ENCODE measurements around the gene SNX32.

Gene SNX32

GRCh38 chr11:65851083-65851579 lies 17.4 kb downstream of the SNX32 start:
- Histone ChIP-seq H3K4me3 (ENCODE audit: insufficient read depth in 1 of 2, low read depth in 1 of 2, low read length in 2 of 2) (no peak overlapping the region), H3K4ac (ENCODE audit: low read depth in 1 of 2, low read length in 2 of 2) (no peak overlapping the region), H3K4me2 (ENCODE audit: low read length, poor library complexity, severe bottlenecking) (no peak overlapping the region), H3K9me3 (ENCODE audit: control insufficient read depth, low read length) (peaks cover 5% of the 10 kb centered on the region), H2AFZ (ENCODE audit: low read depth, low read length) (no peak overlapping the region), H3K9ac (ENCODE audit: low read length) (no peak overlapping the region), H3K18ac (ENCODE audit: low read depth in 1 of 2, low read length in 2 of 2) (no peak overlapping the region), H3K4me1 (ENCODE audit: control insufficient read depth, insufficient read depth, low read depth, low read length) (peaks cover 28% of the 10 kb centered on the region), H4K91ac (ENCODE audit: low read length) (no peak overlapping the region), H3K14ac (ENCODE audit: low read length in 2 of 2) (no peak overlapping the region), H2AK5ac (ENCODE audit: low read length, severe bottlenecking) (no peak overlapping the region), H3K79me1 (replicated peaks; ENCODE audit: low read length, poor library complexity, severe bottlenecking) (peaks cover 5% of the 10 kb centered on the region), H2BK120ac (ENCODE audit: low read depth, low read length) (no peak overlapping the region), H4K8ac (ENCODE audit: low read length) (peak overlapping the region; percentile 39), H2BK5ac (ENCODE audit: low read depth, low read length, poor library complexity, severe bottlenecking) (no peak overlapping the region), H3K36me3 (ENCODE audit: control insufficient read depth in 1 of 2, insufficient read depth in 2 of 2, low read depth in 1 of 2, low read length in 2 of 2) (peaks cover 54 to 62% of the 10 kb centered on the region in 2 experiments), H2BK15ac (ENCODE audit: low read depth, poor library complexity, severe bottlenecking) (no peak overlapping the region), H3K27ac (ENCODE audit: low read length, poor library complexity, severe bottlenecking) (no peak overlapping the region), H3K23ac (ENCODE audit: low read length in 2 of 2) (no peak overlapping the region), H2BK12ac (ENCODE audit: low read length in 2 of 2) (no peak overlapping the region), H3K27me3 (ENCODE audit: control insufficient read depth in 1 of 2, insufficient read depth in 1 of 2, low read length in 2 of 2) (no peaks in the 10 kb centered on the region)
- peak; percentile 33 for DNase-seq
- 96% methylated on average over 13 of the region's 14 CpGs for WGBS

DNA sequence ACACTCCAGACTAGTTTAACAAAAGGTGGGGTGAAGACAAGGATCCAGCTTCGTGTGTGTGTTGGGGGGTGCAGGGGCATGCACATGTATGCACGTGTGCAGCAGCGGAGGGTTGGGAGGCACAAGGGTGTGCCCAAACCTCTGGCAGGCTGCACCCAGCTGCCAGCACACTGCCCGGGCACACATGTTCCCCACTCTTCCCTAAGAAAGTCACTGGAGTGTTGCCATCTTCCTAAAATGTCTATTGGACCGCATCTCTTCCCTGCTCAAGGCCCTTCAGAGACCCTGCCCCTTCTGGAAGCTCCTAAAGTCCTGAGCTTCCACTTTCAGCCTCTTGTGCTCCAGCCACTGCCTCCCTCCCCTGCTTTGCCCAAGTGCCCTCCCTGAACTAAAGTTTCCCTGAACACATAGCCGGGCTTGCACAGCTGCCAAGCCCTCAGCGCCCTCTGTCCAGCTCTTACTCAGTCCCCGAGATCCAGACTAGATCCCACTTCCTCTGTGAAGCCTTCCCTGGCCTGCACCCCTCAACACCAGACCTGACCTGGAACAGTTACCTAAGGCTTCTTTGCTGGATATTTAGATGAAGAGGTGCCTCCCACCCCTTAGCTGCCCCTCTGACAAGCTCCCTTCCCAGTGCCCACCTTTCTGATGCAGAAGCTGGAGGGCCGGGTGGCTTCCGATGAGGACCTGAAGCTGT lies 18.2 kb downstream of the SNX32 start:
- Histone ChIP-seq H2BK120ac (ENCODE audit: low read depth, low read length) (no peak overlapping the region), H2AFZ (ENCODE audit: low read depth, low read length) (no peak overlapping the region), H3K18ac (ENCODE audit: low read depth in 1 of 2, low read length in 2 of 2) (no peak overlapping the region), H4K8ac (ENCODE audit: low read length) (peak overlapping the region; percentile 39), H3K4ac (ENCODE audit: low read depth in 1 of 2, low read length in 2 of 2) (no peak overlapping the region), H3K4me1 (ENCODE audit: control insufficient read depth, insufficient read depth, low read depth, low read length) (peaks cover 29% of the 10 kb centered on the region), H2AK5ac (ENCODE audit: low read length, severe bottlenecking) (no peak overlapping the region), H2BK5ac (ENCODE audit: low read depth, low read length, poor library complexity, severe bottlenecking) (no peak overlapping the region), H3K79me1 (replicated peaks; ENCODE audit: low read length, poor library complexity, severe bottlenecking) (peaks cover 5% of the 10 kb centered on the region), H3K36me3 (ENCODE audit: control insufficient read depth in 1 of 2, insufficient read depth in 2 of 2, low read depth in 1 of 2, low read length in 2 of 2) (peaks cover 57 to 63% of the 10 kb centered on the region in 2 experiments), H3K27ac (ENCODE audit: low read length, poor library complexity, severe bottlenecking) (no peak overlapping the region), H3K4me2 (ENCODE audit: low read length, poor library complexity, severe bottlenecking) (no peak overlapping the region), H3K14ac (ENCODE audit: low read length in 2 of 2) (no peak overlapping the region), H3K27me3 (ENCODE audit: control insufficient read depth in 1 of 2, insufficient read depth in 1 of 2, low read length in 2 of 2) (no peaks in the 10 kb centered on the region), H4K91ac (ENCODE audit: low read length) (no peak overlapping the region), H2BK15ac (ENCODE audit: low read depth, poor library complexity, severe bottlenecking) (no peak overlapping the region), H3K23ac (ENCODE audit: low read length in 2 of 2) (no peak overlapping the region), H3K9ac (ENCODE audit: low read length) (no peak overlapping the region), H3K4me3 (ENCODE audit: insufficient read depth in 1 of 2, low read depth in 1 of 2, low read length in 2 of 2) (no peak overlapping the region), H3K9me3 (ENCODE audit: control insufficient read depth, low read length) (peaks cover 5% of the 10 kb centered on the region), H2BK12ac (ENCODE audit: low read length in 2 of 2) (peak overlapping the region in 1 of 2 experiments; percentile 11)
- 94% methylated on average over 10 of the region's 10 CpGs for WGBS
- DNase-seq = no peak

- no peak overlapping the region for H3K18ac ChIP-seq (ENCODE audit: low read depth in 1 of 2, low read length in 2 of 2)
- H2BK120ac ChIP-seq (ENCODE audit: low read depth, low read length) = no peak overlapping the region
- peaks cover 29% of the 10 kb centered on the region for H3K4me1 ChIP-seq (ENCODE audit: control insufficient read depth, insufficient read depth, low read depth, low read length)
- H3K27ac ChIP-seq (ENCODE audit: low read length, poor library complexity, severe bottlenecking) = no peak overlapping the region
- H3K23ac ChIP-seq (ENCODE audit: low read length in 2 of 2) = no peak overlapping the region
- no peaks in the 10 kb centered on the region for H3K27me3 ChIP-seq (ENCODE audit: control insufficient read depth in 1 of 2, insufficient read depth in 1 of 2, low read length in 2 of 2)
- H3K79me1 ChIP-seq (replicated peaks; ENCODE audit: low read length, poor library complexity, severe bottlenecking) = peaks cover 5% of the 10 kb centered on the region
- H3K4me3 ChIP-seq (ENCODE audit: insufficient read depth in 1 of 2, low read depth in 1 of 2, low read length in 2 of 2) = no peak overlapping the region
- peak overlapping the region in 1 of 2 experiments; percentile 11 for H2BK12ac ChIP-seq (ENCODE audit: low read length in 2 of 2)
- H2AK5ac ChIP-seq (ENCODE audit: low read length, severe bottlenecking) = no peak overlapping the region
- no peak overlapping the region for H4K8ac ChIP-seq (ENCODE audit: low read length)
- 99% methylated on average over 33 of the region's 33 CpGs for WGBS
- no peak overlapping the region for H3K4ac ChIP-seq (ENCODE audit: low read depth in 1 of 2, low read length in 2 of 2)
- no peak overlapping the region for H4K91ac ChIP-seq (ENCODE audit: low read length)
- no peak overlapping the region for H3K14ac ChIP-seq (ENCODE audit: low read length in 2 of 2)
- DNase-seq = no peak
- H2BK5ac ChIP-seq (ENCODE audit: low read depth, low read length, poor library complexity, severe bottlenecking) = no peak overlapping the region
- no peak overlapping the region for H3K4me2 ChIP-seq (ENCODE audit: low read length, poor library complexity, severe bottlenecking)
- H3K9ac ChIP-seq (ENCODE audit: low read length) = peak overlapping the region; percentile 94
- no peak overlapping the region for H2AFZ ChIP-seq (ENCODE audit: low read depth, low read length)
- H2BK15ac ChIP-seq (ENCODE audit: low read depth, poor library complexity, severe bottlenecking) = no peak overlapping the region
- peaks cover 5% of the 10 kb centered on the region for H3K9me3 ChIP-seq (ENCODE audit: control insufficient read depth, low read length)
- peaks cover 57 to 63% of the 10 kb centered on the region in 2 experiments for H3K36me3 ChIP-seq (ENCODE audit: control insufficient read depth in 1 of 2, insufficient read depth in 2 of 2, low read depth in 1 of 2, low read length in 2 of 2)
These were observed 18.9 kb downstream of the SNX32 start for GRCh38 chr11:65852508-65853245.

GRCh38 chr11:65853246-65853979 lies 19.6 kb downstream of the SNX32 start:
- H3K9me3 ChIP-seq (ENCODE audit: control insufficient read depth, low read length) = peaks cover 5% of the 10 kb centered on the region
- no peak overlapping the region for H2BK5ac ChIP-seq (ENCODE audit: low read depth, low read length, poor library complexity, severe bottlenecking)
- peak overlapping the region; percentile 94 for H3K9ac ChIP-seq (ENCODE audit: low read length)
- no peak overlapping the region for H2BK15ac ChIP-seq (ENCODE audit: low read depth, poor library complexity, severe bottlenecking)
- H3K4me3 ChIP-seq (ENCODE audit: insufficient read depth in 1 of 2, low read depth in 1 of 2, low read length in 2 of 2) = no peak overlapping the region
- no peak for DNase-seq
- H2BK120ac ChIP-seq (ENCODE audit: low read depth, low read length) = no peak overlapping the region
- H4K91ac ChIP-seq (ENCODE audit: low read length) = no peak overlapping the region
- H2AK5ac ChIP-seq (ENCODE audit: low read length, severe bottlenecking) = no peak overlapping the region
- H3K4ac ChIP-seq (ENCODE audit: low read depth in 1 of 2, low read length in 2 of 2) = no peak overlapping the region
- no peak overlapping the region for H3K18ac ChIP-seq (ENCODE audit: low read depth in 1 of 2, low read length in 2 of 2)
- H3K4me2 ChIP-seq (ENCODE audit: low read length, poor library complexity, severe bottlenecking) = no peak overlapping the region
- H2BK12ac ChIP-seq (ENCODE audit: low read length in 2 of 2) = no peak overlapping the region
- H2AFZ ChIP-seq (ENCODE audit: low read depth, low read length) = no peak overlapping the region
- no peak overlapping the region for H3K27ac ChIP-seq (ENCODE audit: low read length, poor library complexity, severe bottlenecking)
- no peak overlapping the region for H3K14ac ChIP-seq (ENCODE audit: low read length in 2 of 2)
- peaks cover 57 to 63% of the 10 kb centered on the region in 2 experiments for H3K36me3 ChIP-seq (ENCODE audit: control insufficient read depth in 1 of 2, insufficient read depth in 2 of 2, low read depth in 1 of 2, low read length in 2 of 2)
- H3K79me1 ChIP-seq (replicated peaks; ENCODE audit: low read length, poor library complexity, severe bottlenecking) = peaks cover 5% of the 10 kb centered on the region
- 96% methylated on average over 6 of the region's 6 CpGs for WGBS
- no peak overlapping the region for H4K8ac ChIP-seq (ENCODE audit: low read length)
- no peaks in the 10 kb centered on the region for H3K27me3 ChIP-seq (ENCODE audit: control insufficient read depth in 1 of 2, insufficient read depth in 1 of 2, low read length in 2 of 2)
- peaks cover 29% of the 10 kb centered on the region for H3K4me1 ChIP-seq (ENCODE audit: control insufficient read depth, insufficient read depth, low read depth, low read length)
- no peak overlapping the region for H3K23ac ChIP-seq (ENCODE audit: low read length in 2 of 2)
